NCI-H2081 (cell line): Measurements from ENCODE around the gene VAT1.
"Not testable (repeated sequence)": the region's sequence is repeated elsewhere in the genome, so short reads cannot be mapped to it uniquely, and the experiment has no call there.

Experiments used
- DNase-seq, 2 experiments: peaks; one replicate each; lab custom pipeline; 2025; lab: John Stamatoyannopoulos, UW

The VAT1 gene

GRCh38 chr17:43006639-43007551 lies 15.3 kb downstream of the VAT1 start, which contains the start of gene IFI35:
Gene IFI35, plus strand, starts transcription at chr17:43006784. Its CDS starts 164 bp downstream, at chr17:43006948.
- peak; percentile 50 to 82 for DNase-seq

GRCh38 chr17:43003542-43004172 lies 18.5 kb downstream of the VAT1 start:
- DNase-seq: no peak

GRCh38 chr17:43000894-43001293 lies 21.3 kb downstream of the VAT1 start:
- not testable (repeated sequence) for DNase-seq

- DNase-seq: no peak
These were observed 23.1 kb downstream of the VAT1 start for GRCh38 chr17:42999003-42999525.

GRCh38 chr17:42997984-42998938 lies 23.9 kb downstream of the VAT1 start, which contains the start of gene RPL27:
Gene RPL27, plus strand, starts transcription at chr17:42998419. Its CDS starts 332 bp downstream, at chr17:42998751.
- DNase-seq: peak; percentile 100

- no peak for DNase-seq
These were observed 24.7 kb downstream of the VAT1 start for GRCh38 chr17:42997390-42997983.

GRCh38 chr17:42993913-42994312 lies 28.3 kb downstream of the VAT1 start:
- DNase-seq: not testable (repeated sequence)

- no peak for DNase-seq
These were observed 29.3 kb downstream of the VAT1 start for GRCh38 chr17:42992872-42993271.

- DNase-seq: no peak
These were observed 30.7 kb downstream of the VAT1 start for GRCh38 chr17:42991471-42991870.

GRCh38 chr17:42989726-42990652 lies 32.2 kb downstream of the VAT1 start:
- no peak for DNase-seq

- no peak for DNase-seq
These were observed 33.0 kb downstream of the VAT1 start for GRCh38 chr17:42989141-42989540.

GRCh38 chr17:42985225-42985624 lies 37.0 kb downstream of the VAT1 start:
- DNase-seq: no peak

GRCh38 chr17:42982266-42982665 lies 39.9 kb downstream of the VAT1 start:
- DNase-seq: no peak

- peak; percentile 46 to 67 for DNase-seq
These were observed 41.3 kb downstream of the VAT1 start for GRCh38 chr17:42980766-42981397.

GRCh38 chr17:42980274-42980765 lies 41.9 kb downstream of the VAT1 start, which contains the start of gene RUNDC1:
Gene RUNDC1, plus strand, starts transcription at chr17:42980565. Its CDS starts 12 bp downstream, at chr17:42980577.
- DNase-seq: peak; percentile 94

GRCh38 chr17:42979511-42980273 lies 42.5 kb downstream of the VAT1 start, which contains the start of gene PTGES3L:
Gene PTGES3L, minus strand, starts transcription at chr17:42980080. Its CDS starts 27 bp downstream, at chr17:42980053.
- DNase-seq: peak; percentile 83 to 90

- not testable (repeated sequence) for DNase-seq
These were observed 46.5 kb downstream of the VAT1 start for GRCh38 chr17:42975701-42976100.

GRCh38 chr17:42975265-42975664 lies 46.9 kb downstream of the VAT1 start:
- no peak for DNase-seq
